Keratinocyte (primary cell): Measurements from ENCODE around the gene CPPED1.

Experiments
- CTCF ChIP-seq, 3 experiments: IDR thresholded peaks in 1 of 3; conservative IDR thresholded peaks in 1 of 3; optimal IDR thresholded peaks in 1 of 3; 2 replicates in 2 of 3; 3 replicates in 1 of 3; pipeline versions ENCODE3 to v1.5.1; 2011; ENCODE audit warnings: low read length in 3 of 3, mild to moderate bottlenecking in 3 of 3, moderate library complexity in 2 of 3, control low read depth in 1 of 3, inconsistent platforms in 1 of 3; ENCODE audit not compliant: insufficient read depth in 2 of 3; ENCODE audit errors: extremely low read depth in 1 of 3
- EZH2 ChIP-seq: IDR thresholded peaks from one replicate; pipeline ENCODE4 v1.6.1; 2012; ENCODE audit warnings: inconsistent platforms, mild to moderate bottlenecking, low read length, moderate library complexity

- TF ChIP-seq CTCF (optimal IDR thresholded peaks at IDR 0.05 in 1 of 3, IDR thresholded peaks at IDR 0.05 in 1 of 3, conservative IDR thresholded peaks at IDR 0.05 in 1 of 3; ENCODE audit: extremely low read depth in 1 of 3, insufficient read depth in 2 of 3, low read length in 3 of 3) (no peak), EZH2 (no peak)
Observed at GRCh38 chr16:12699161-12699560, 104.5 kb downstream of the CPPED1 start.
